HepG2 (cell line): ENCODE data around the gene CTSW. TPM values are rescaled to one million over a fixed set of nuclear protein-coding genes. Genes with fewer than 3 reads are reported as not detected.

Experiments
- CBX1 ChIP-seq: IDR thresholded peaks from one replicate; pipeline ENCODE4 v1.6.1; 2016; ENCODE audit warnings: antibody characterized with exemption, low read depth
- CBX5 ChIP-seq: sonication (generic); formaldehyde crosslinking; IDR thresholded peaks from 2 replicates; pipeline ENCODE4 v1.4.0; 2020; ENCODE audit warnings: missing genetic modification reagents, borderline replicate concordance
- HNF1A ChIP-seq, 2 experiments: sonication (generic) in 1 of 2; formaldehyde crosslinking in 1 of 2; IDR thresholded peaks; 2 replicates each; pipeline versions ENCODE4 v1.4.0 to v1.6.1; 2016 to 2020; ENCODE audit warnings: borderline replicate concordance in 1 of 2, low read depth in 1 of 2, mild to moderate bottlenecking in 1 of 2, missing genetic modification reagents in 1 of 2
- MBD4 ChIP-seq: IDR thresholded peaks from 2 replicates; pipeline ENCODE4 v1.6.1; 2012; ENCODE audit warnings: low read length, inconsistent platforms, borderline replicate concordance
- PAWR ChIP-seq: sonication (generic); formaldehyde crosslinking; IDR thresholded peaks from 2 replicates; pipeline ENCODE4 v1.4.0; 2020; ENCODE audit warnings: missing genetic modification reagents, mild to moderate bottlenecking, borderline replicate concordance
- PLRG1 ChIP-seq: fragments of 450-650 bp; conservative IDR thresholded peaks from 2 replicates; pipeline ENCODE4 v1.6.1; 2016
- SPEN ChIP-seq: sonication (generic); formaldehyde crosslinking; IDR thresholded peaks from 2 replicates; pipeline ENCODE4 v1.5.1; 2020; ENCODE audit warnings: low read depth, mild to moderate bottlenecking, missing genetic modification reagents
- WIZ ChIP-seq: sonication (generic); formaldehyde crosslinking; IDR thresholded peaks from 2 replicates; pipeline ENCODE4 v1.5.1; 2020; ENCODE audit warnings: mild to moderate bottlenecking, missing genetic modification reagents
- ZNF224 ChIP-seq: sonication (generic); formaldehyde crosslinking; IDR thresholded peaks from 2 replicates; pipeline ENCODE4 v1.5.0; 2020; ENCODE audit warnings: mild to moderate bottlenecking, missing genetic modification reagents
- ZNF414 ChIP-seq: sonication (generic); formaldehyde crosslinking; IDR thresholded peaks from 2 replicates; pipeline ENCODE4 v1.5.0; 2020; ENCODE audit warnings: missing genetic modification reagents
- ZNF446 ChIP-seq: sonication (generic); formaldehyde crosslinking; IDR thresholded peaks from 2 replicates; pipeline ENCODE4 v1.5.0; 2020; ENCODE audit warnings: mild to moderate bottlenecking, missing genetic modification reagents
- ZNF460 ChIP-seq: sonication (generic); formaldehyde crosslinking; IDR thresholded peaks from 2 replicates; pipeline ENCODE4 v1.5.1; 2020; ENCODE audit warnings: missing genetic modification reagents, mild to moderate bottlenecking, borderline replicate concordance
- ZNF605 ChIP-seq: sonication (generic); formaldehyde crosslinking; IDR thresholded peaks from 2 replicates; pipeline ENCODE4 v1.8.0; 2022; ENCODE audit warnings: mild to moderate bottlenecking, missing genetic modification reagents
- ZNF670 ChIP-seq: sonication (generic); formaldehyde crosslinking; IDR thresholded peaks from 2 replicates; pipeline ENCODE4 v1.8.0; 2022; ENCODE audit warnings: mild to moderate bottlenecking, missing genetic modification reagents, borderline replicate concordance
- ZNF766 ChIP-seq: sonication (generic); formaldehyde crosslinking; IDR thresholded peaks from 2 replicates; pipeline ENCODE4 v1.5.0; 2020; ENCODE audit warnings: missing genetic modification reagents, borderline replicate concordance
- polyA plus RNA-seq, 8 experiments: library from polyadenylated mRNA; depleted of rRNA in 3 of 8; stranded (reverse) in 7 of 8; unstranded in 1 of 8; fragments of >200 nt; fragmentation: Illumina TruSeq in 4 of 8; extraction: Trizol in 4 of 8; gene quantifications; 2 replicates each; pipeline versions ENCODE4 v1.2.1 to v1.2.3, GENCODE V29; 2011 to 2016; ENCODE audit warnings: low read depth in 4 of 8, missing spikeins in 1 of 8, mixed read lengths in 1 of 8; ENCODE audit not compliant: insufficient read depth in 1 of 8
- total RNA-seq, 5 experiments: library from RNA; depleted of rRNA; stranded (reverse); fragments of >200 nt; fragmentation: Illumina TruSeq; extraction: Trizol; gene quantifications; 2 replicates each; pipeline ENCODE4 v1.2.3, GENCODE V29; 2016; ENCODE audit warnings: low read depth in 1 of 5

The CTSW gene
- total and polyA plus RNA-seq, 2 of the 13 experiments (the other 11 are each of a cell fraction or from before 2014, with no cell fraction given), result 0.09 TPM; not detected in 1

GRCh38 chr11:65873318-65874156 is 6.1 kb upstream of the CTSW start (continued):
- peak; percentile 55; the same call in 1 of the 2 replicates for TF ChIP-seq SPEN
- TF ChIP-seq ZNF224 (CRISPR knock-in tag), result peak; percentile 63; the same call in 1 of the 2 replicates
- no peak for TF ChIP-seq PLRG1
- TF ChIP-seq ZNF605 (CRISPR knock-in tag), result peak; percentile 27; the same call in 1 of the 2 replicates
- TF ChIP-seq PAWR, result no peak
- 0 out of 2 replicates have a peak, but pooled peaks have one; percentile 49 for TF ChIP-seq WIZ (CRISPR knock-in tag)
- peak; percentile 80 for TF ChIP-seq ZNF670 (CRISPR knock-in tag)
- no peak for TF ChIP-seq CBX1
- TF ChIP-seq ZNF766, result no peak
- peak; percentile 79 for TF ChIP-seq ZNF414 (CRISPR knock-in tag)
- no peak for TF ChIP-seq ZNF446 (CRISPR knock-in tag)
- no peak for TF ChIP-seq MBD4
- TF ChIP-seq CBX5 (CRISPR knock-in tag), result no peak
- no peak for TF ChIP-seq HNF1A (IDR thresholded peaks at IDR 0.05; ENCODE audit: low read depth)
- peak; percentile 14; the same call in 1 of the 2 replicates for TF ChIP-seq HNF1A (CRISPR knock-in tag; IDR thresholded peaks at IDR 0.05; ENCODE audit: borderline replicate concordance)
- TF ChIP-seq ZNF460 (CRISPR knock-in tag), result no peak; the same call in 1 of the 2 replicates
